Fibroblast of lung (primary cell): ENCODE measurements around the gene CAPN13. TPM values are rescaled to one million over a fixed set of nuclear protein-coding genes. Genes with fewer than 3 reads are reported as not detected.

Experiments used
- DNase-seq, 2 donors: peaks; one replicate each; pipeline versions ENCODE4 v3.0.0 to v3.0.0-alpha.2; 2010; ENCODE audit warnings: low read depth in 2 of 2
- H2AFZ ChIP-seq: 2 replicates; pipeline ENCODE4 v1.5.1; 2012; ENCODE audit warnings: low read length, control low read depth, inconsistent platforms
- H3K27ac ChIP-seq: 2 replicates; pipeline ENCODE4 v1.5.1; 2011; ENCODE audit warnings: low read length, control low read depth; ENCODE audit not compliant: insufficient read depth
- H3K27me3 ChIP-seq: 2 replicates; pipeline ENCODE4 v1.5.1; 2011; ENCODE audit warnings: mild to moderate bottlenecking, low read length; ENCODE audit not compliant: control insufficient read depth, insufficient read depth
- H3K36me3 ChIP-seq: 2 replicates; pipeline ENCODE4 v1.5.1; 2011; ENCODE audit warnings: low read length; ENCODE audit not compliant: control insufficient read depth, insufficient read depth
- H3K4me1 ChIP-seq: 2 replicates; pipeline ENCODE4 v1.5.1; 2011; ENCODE audit warnings: low read length; ENCODE audit not compliant: control insufficient read depth, insufficient read depth; ENCODE audit errors: extremely low read depth
- H3K4me2 ChIP-seq: 2 replicates; pipeline ENCODE4 v1.5.1; 2011; ENCODE audit warnings: low read length, control low read depth; ENCODE audit not compliant: insufficient read depth; ENCODE audit errors: extremely low read depth
- H3K4me3 ChIP-seq, 4 experiments: fragments of 200-600 bp in 1 of 4; sonication (generic) in 1 of 4; replicated peaks in 1 of 4; 2 replicates each; pipeline ENCODE4 v1.5.1; 2011 to 2016; ENCODE audit warnings: low read length in 4 of 4, low read depth in 3 of 4, mild to moderate bottlenecking in 3 of 4, control low read depth in 2 of 4, inconsistent platforms in 1 of 4, mixed read lengths in 1 of 4; ENCODE audit not compliant: insufficient read depth in 1 of 4; ENCODE audit errors: control extremely low read depth in 1 of 4
- H3K79me2 ChIP-seq: 2 replicates; pipeline ENCODE4 v1.5.1; 2012; ENCODE audit warnings: mild to moderate bottlenecking, low read length, inconsistent platforms; ENCODE audit not compliant: control insufficient read depth, insufficient read depth
- H3K9ac ChIP-seq: 2 replicates; pipeline ENCODE4 v1.5.1; 2011; ENCODE audit warnings: mild to moderate bottlenecking, low read length, control low read depth; ENCODE audit not compliant: insufficient read depth
- H3K9me3 ChIP-seq: 2 replicates; pipeline ENCODE4 v1.5.1; 2012; ENCODE audit warnings: low read depth, low read length; ENCODE audit not compliant: control insufficient read depth, insufficient read depth
- H4K20me1 ChIP-seq: 2 replicates; pipeline ENCODE4 v1.5.1; 2011; ENCODE audit warnings: low read length; ENCODE audit not compliant: control insufficient read depth, insufficient read depth; ENCODE audit errors: extremely low read depth
- CTCF ChIP-seq, 2 donors: IDR thresholded peaks in 1 of 2; conservative IDR thresholded peaks in 1 of 2; 1 replicate in 1 of 2; 2 replicates in 1 of 2; pipeline ENCODE4 v1.5.1; 2011 to 2012; ENCODE audit warnings: low read length in 2 of 2, control low read depth in 1 of 2, inconsistent platforms in 1 of 2, low read depth in 1 of 2, mild to moderate bottlenecking in 1 of 2
- EZH2 ChIP-seq: IDR thresholded peaks from 2 replicates; pipeline ENCODE4 v1.5.1; 2012; ENCODE audit warnings: low read length, control low read depth, mild to moderate bottlenecking; ENCODE audit errors: missing control alignments
- polyA plus RNA-seq, 2 donors: library from polyadenylated mRNA; depleted of rRNA in 1 of 2; stranded (reverse) in 1 of 2; unstranded in 1 of 2; fragments of >200 nt; gene quantifications; 2 replicates each; pipeline ENCODE4 v1.2.1, GENCODE V29; 2011 to 2012; ENCODE audit warnings: missing spikeins in 1 of 2
- total RNA-seq: library from RNA; depleted of rRNA; stranded (reverse); fragments of >200 nt; gene quantifications from 2 replicates; pipeline ENCODE4 v1.2.1, GENCODE V29; 2014

CAPN13 gene
- total and polyA plus RNA-seq, 2 donors (not counting 1 experiment from before 2014, with no cell fraction given) = not detected

GRCh38 chr2:30710016-30710415, 97.2 kb downstream of the CAPN13 start:
- H2AFZ ChIP-seq = no peak overlapping the region
- H3K4me2 ChIP-seq = no peak overlapping the region
- no peaks in the 10 kb centered on the region for H4K20me1 ChIP-seq
- H3K4me3 ChIP-seq = no peak overlapping the region
- H3K4me1 ChIP-seq = peaks cover 2% of the 10 kb centered on the region
- TF ChIP-seq CTCF (conservative IDR thresholded peaks at IDR 0.05 in 1 of 2, IDR thresholded peaks at IDR 0.05 in 1 of 2; ENCODE audit: low read depth in 1 of 2, low read length in 2 of 2) = no peak
- TF ChIP-seq EZH2 = no peak
- H3K36me3 ChIP-seq = no peaks in the 10 kb centered on the region
- DNase-seq = no peak
- no peaks in the 10 kb centered on the region for H3K9me3 ChIP-seq
- H3K27ac ChIP-seq = no peak overlapping the region
- H3K27me3 ChIP-seq = no peaks in the 10 kb centered on the region
- H3K9ac ChIP-seq = no peak overlapping the region
- H3K79me2 ChIP-seq = no peaks in the 10 kb centered on the region

GRCh38 chr2:30709516-30709915, 97.7 kb downstream of the CAPN13 start:
- Histone ChIP-seq H3K9ac (no peak overlapping the region), H3K36me3 (no peaks in the 10 kb centered on the region), H3K27ac (no peak overlapping the region), H3K9me3 (no peaks in the 10 kb centered on the region), H3K4me3 (no peak overlapping the region), H4K20me1 (no peaks in the 10 kb centered on the region), H3K4me2 (no peak overlapping the region), H2AFZ (no peak overlapping the region), H3K4me1 (peaks cover 2% of the 10 kb centered on the region), H3K27me3 (no peaks in the 10 kb centered on the region), H3K79me2 (no peaks in the 10 kb centered on the region)
- no peak for TF ChIP-seq CTCF (conservative IDR thresholded peaks at IDR 0.05 in 1 of 2, IDR thresholded peaks at IDR 0.05 in 1 of 2; ENCODE audit: low read depth in 1 of 2, low read length in 2 of 2)
- no peak for TF ChIP-seq EZH2
- DNase-seq = no peak

- H3K27me3 ChIP-seq = no peaks in the 10 kb centered on the region
- H3K4me1 ChIP-seq = peaks cover 2% of the 10 kb centered on the region
- no peak overlapping the region for H2AFZ ChIP-seq
- no peaks in the 10 kb centered on the region for H3K36me3 ChIP-seq
- no peaks in the 10 kb centered on the region for H4K20me1 ChIP-seq
- H3K4me2 ChIP-seq = no peak overlapping the region
- no peak overlapping the region for H3K9ac ChIP-seq
- no peaks in the 10 kb centered on the region for H3K79me2 ChIP-seq
- peak; percentile 39 to 64 for DNase-seq
- H3K27ac ChIP-seq = no peak overlapping the region
- H3K9me3 ChIP-seq = no peaks in the 10 kb centered on the region
- TF ChIP-seq EZH2 (no peak), CTCF (conservative IDR thresholded peaks at IDR 0.05 in 1 of 2, IDR thresholded peaks at IDR 0.05 in 1 of 2; ENCODE audit: low read depth in 1 of 2, low read length in 2 of 2) (peak; percentile 42 to 51)
- no peak overlapping the region for H3K4me3 ChIP-seq
Observed at GRCh38 chr2:30708491-30709290, 98.6 kb downstream of the CAPN13 start.
